ENCODE data around the gene MMP24. TPM values are rescaled to one million over a fixed set of nuclear protein-coding genes. Genes with fewer than 3 reads are reported as not detected.

MMP24 gene
- total RNA-seq, 1 experiment from 2014 or later: 23.0 TPM

DNA sequence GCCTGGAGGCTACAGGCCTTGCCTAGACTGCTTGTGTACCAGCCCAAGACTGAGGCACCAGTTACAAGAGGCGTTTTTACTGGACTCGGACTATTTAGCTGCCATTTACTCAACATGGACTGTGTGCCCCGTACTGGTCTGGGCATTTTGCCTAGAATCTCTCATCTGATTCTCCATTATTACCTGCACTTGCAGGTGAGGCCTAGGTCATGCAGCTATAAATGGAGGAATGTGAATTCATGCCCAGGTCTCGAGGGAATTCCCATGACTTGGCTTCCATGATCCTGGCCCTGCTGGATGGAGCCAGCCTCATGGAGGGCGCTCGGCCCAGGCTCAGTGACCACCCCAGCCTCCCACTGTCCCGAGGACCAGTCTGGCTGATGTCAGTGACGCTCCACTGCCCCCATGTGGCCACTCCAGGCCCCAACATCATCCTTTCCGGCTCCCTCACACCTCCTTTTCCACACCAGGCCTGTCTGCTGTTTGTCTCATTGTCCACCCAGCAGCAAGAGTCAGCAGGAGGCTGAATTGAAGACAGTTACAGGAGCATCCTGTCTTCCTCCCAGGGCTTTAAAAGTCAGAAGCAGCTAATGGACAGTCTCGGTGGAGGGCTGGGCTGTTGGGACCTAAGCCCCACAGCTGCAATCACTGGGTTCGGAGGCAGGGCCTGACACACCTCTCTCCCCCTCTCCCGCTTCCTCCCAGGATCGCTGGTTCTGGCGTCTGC lies 42.7 kb downstream of the MMP24 start:
- H3K4me2 ChIP-seq (ENCODE audit: insufficient read depth, insufficient read length, low read length): no peak overlapping the region

More for the DNA sequence above, 42.7 kb downstream of the MMP24 start:
- Mint-ChIP-seq H3K36me3 (ENCODE audit: insufficient read depth in 1 of 3, low read depth in 3 of 3) (peaks cover 0 to 60% (median 40%) of the 10 kb centered on the region in 3 experiments; a peak in 5 of 7 replicates), H3K27me3 (ENCODE audit: low read depth) (no peaks in the 10 kb centered on the region; the same call in 1 of the 2 replicates), H3K27ac (peak overlapping the region in 2 of 3 experiments; percentile 51 to 75; a peak in 2 of 7 replicates), H3K4me1 (peaks cover 34 to 40% of the 10 kb centered on the region in 2 experiments), H3K4me3 (0 out of 5 replicates have a peak overlapping the region, but pooled peaks of 1 of the 2 experiments have one; percentile 3), H3K9me3 (no peaks in the 10 kb centered on the region; a peak in 1 of 5 replicates)
- H2BK15ac ChIP-seq (ENCODE audit: low read depth, low read length): no peak overlapping the region
- no peak overlapping the region for H4K91ac ChIP-seq (ENCODE audit: insufficient read length, low read depth, low read length)
- no peaks in the 10 kb centered on the region for H3K9me3 ChIP-seq (ENCODE audit: control insufficient read depth, low read depth, low read length)
- H3K9ac ChIP-seq (ENCODE audit: extremely low read depth, insufficient read length, low read length): no peak overlapping the region
- H4K20me1 ChIP-seq (ENCODE audit: control insufficient read depth, insufficient read depth, insufficient read length): no peaks in the 10 kb centered on the region
- no peak overlapping the region for H2AFZ ChIP-seq (ENCODE audit: low read length)
- H2BK12ac ChIP-seq (ENCODE audit: insufficient read length, low read depth, low read length): no peak overlapping the region
- no peak overlapping the region for H4K5ac ChIP-seq (ENCODE audit: insufficient read length, low read depth, low read length)
- H3K18ac ChIP-seq (ENCODE audit: insufficient read length, low read depth, low read length): no peak overlapping the region
- H3K23ac ChIP-seq (ENCODE audit: insufficient read length, low read depth, low read length): no peak overlapping the region
- no peak overlapping the region for H4K8ac ChIP-seq (replicated peaks; ENCODE audit: insufficient read length, low read depth, low read length)
- no peak overlapping the region for H2BK120ac ChIP-seq (ENCODE audit: low read depth, low read length, poor library complexity, severe bottlenecking)
- no peaks in the 10 kb centered on the region for H3K23me2 ChIP-seq (ENCODE audit: insufficient read length, low read depth, low read length, poor library complexity, severe bottlenecking)
- H3K79me1 ChIP-seq (ENCODE audit: insufficient read depth, low read depth, low read length, poor library complexity, severe bottlenecking): no peaks in the 10 kb centered on the region
- no peaks in the 10 kb centered on the region; the same call in 1 of the 2 replicates for H3K4me1 ChIP-seq (ENCODE audit: insufficient read depth, low read length)
- no peaks in the 10 kb centered on the region for H3K27me3 ChIP-seq (ENCODE audit: insufficient read depth, low read length)
- TF ChIP-seq, protein P1, sequence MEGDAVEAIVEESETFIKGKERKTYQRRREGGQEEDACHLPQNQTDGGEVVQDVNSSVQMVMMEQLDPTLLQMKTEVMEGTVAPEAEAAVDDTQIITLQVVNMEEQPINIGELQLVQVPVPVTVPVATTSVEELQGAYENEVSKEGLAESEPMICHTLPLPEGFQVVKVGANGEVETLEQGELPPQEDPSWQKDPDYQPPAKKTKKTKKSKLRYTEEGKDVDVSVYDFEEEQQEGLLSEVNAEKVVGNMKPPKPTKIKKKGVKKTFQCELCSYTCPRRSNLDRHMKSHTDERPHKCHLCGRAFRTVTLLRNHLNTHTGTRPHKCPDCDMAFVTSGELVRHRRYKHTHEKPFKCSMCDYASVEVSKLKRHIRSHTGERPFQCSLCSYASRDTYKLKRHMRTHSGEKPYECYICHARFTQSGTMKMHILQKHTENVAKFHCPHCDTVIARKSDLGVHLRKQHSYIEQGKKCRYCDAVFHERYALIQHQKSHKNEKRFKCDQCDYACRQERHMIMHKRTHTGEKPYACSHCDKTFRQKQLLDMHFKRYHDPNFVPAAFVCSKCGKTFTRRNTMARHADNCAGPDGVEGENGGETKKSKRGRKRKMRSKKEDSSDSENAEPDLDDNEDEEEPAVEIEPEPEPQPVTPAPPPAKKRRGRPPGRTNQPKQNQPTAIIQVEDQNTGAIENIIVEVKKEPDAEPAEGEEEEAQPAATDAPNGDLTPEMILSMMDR (conservative IDR thresholded peaks at IDR 0.05): peak; percentile 96
- H2BK20ac ChIP-seq (ENCODE audit: low read depth, low read length, poor library complexity, severe bottlenecking): no peak overlapping the region
- H3K27ac ChIP-seq (ENCODE audit: insufficient read length, low read depth, low read length): no peak overlapping the region
- H3K4ac ChIP-seq (ENCODE audit: low read depth, low read length): no peak overlapping the region
- no CpG with 5 or more reads among the region's 14 CpGs for whole genome bisulfite sequencing (ENCODE audit: extremely low coverage, insufficient read length, low lambda C conversion rate)
- no peaks in the 10 kb centered on the region for H3K79me2 ChIP-seq (ENCODE audit: insufficient read depth, low read length)
- DNase-seq: peak; percentile 92
- no peak overlapping the region for H2BK5ac ChIP-seq (ENCODE audit: insufficient read length, low read length)
- no peak overlapping the region for H3K56ac ChIP-seq (ENCODE audit: insufficient read length, low read depth, low read length)
- H3K14ac ChIP-seq (ENCODE audit: insufficient read depth, low read length): no peak overlapping the region
- no peak overlapping the region for H2AK5ac ChIP-seq (ENCODE audit: insufficient read length, low read length)
- H3T11ph ChIP-seq (ENCODE audit: low read length): no peak overlapping the region
